NCI-H2029 (cell line): ENCODE measurements around the gene CKM.
"Not testable (repeated sequence)": the region's sequence is repeated elsewhere in the genome, so short reads cannot be mapped to it uniquely, and the experiment has no call there.

Experiments
- DNase-seq: peaks from one replicate; lab custom pipeline; 2025; lab: John Stamatoyannopoulos, UW

Gene CKM

DNA sequence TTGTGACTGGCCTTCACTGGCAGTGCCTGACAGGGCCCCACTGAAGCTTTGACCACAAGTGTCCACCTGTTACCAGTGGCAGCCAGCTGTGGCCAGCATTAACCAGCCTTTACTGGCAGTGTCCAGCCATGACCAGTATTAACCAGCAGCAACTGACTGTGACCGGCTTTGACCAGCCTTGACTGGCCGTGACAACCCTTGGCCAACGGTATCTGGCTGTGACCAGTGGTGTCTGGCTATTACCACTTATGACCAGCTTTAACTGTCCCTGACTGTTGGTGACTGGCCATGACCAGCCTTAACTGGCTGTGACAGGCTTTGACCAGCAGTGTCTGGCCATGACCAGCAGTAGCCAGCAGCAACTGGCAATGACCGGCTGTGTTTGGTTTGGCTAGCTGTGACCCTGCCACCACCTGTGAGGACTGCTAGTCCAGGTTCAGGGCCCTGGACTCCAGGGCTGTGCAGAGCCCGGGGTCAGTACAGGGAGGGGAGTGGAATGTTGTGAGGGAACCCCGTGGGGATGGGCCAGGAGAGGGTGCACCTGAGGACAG, 32.2 kb downstream of the CKM start:
- no peak for DNase-seq

DNA sequence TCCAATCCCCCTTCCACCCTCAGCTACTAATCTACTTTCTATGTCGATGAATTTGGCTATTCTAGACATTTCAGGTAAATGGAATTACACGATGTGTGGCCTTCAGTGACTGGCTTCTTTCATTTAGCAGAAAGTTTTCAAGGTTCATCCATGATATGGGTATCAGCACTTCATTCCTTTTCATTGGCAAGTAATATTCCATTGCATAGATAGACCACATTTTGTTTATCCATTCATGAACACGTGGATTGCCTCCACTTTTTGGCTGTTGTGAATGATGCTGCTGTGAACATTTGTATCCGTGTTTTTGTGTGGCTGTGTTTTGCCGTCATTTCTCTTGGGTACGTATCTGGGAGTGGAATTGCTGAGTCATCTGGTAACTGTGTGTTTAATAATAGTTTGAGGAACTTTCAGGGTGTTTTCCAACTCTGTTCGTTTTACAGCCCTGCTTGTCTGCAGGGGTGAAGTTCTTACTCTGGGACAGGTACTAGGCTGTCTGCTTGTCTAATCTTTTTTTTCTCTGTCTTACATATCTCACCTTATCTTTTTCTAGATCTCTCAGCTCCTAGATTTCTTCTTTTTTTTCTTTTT, 39.1 kb downstream of the CKM start:
- no peak for DNase-seq

DNA sequence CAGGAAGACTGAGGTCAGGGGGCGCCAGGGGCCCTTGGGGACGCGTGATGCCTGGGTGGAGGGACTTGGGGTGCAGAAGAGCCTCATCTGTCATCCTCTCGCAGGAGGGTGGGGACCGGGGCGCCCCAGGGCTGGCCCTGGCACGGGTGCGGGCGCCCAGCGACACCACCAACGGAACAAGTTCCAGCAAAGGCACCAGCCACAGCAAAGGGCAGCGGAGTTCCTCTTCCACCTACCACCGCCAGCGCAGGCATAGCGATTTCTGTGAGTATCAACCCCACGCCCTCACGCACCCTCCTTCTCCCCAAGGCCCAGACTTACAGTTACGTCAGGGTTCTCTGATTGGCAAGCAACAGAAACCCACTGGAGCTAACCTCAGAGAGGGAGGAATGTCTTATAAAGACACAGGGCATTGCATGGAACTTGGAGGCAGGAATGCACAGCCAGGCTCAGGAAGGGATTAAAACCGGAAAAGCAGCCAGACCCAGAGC, 42.2 kb downstream of the CKM start:
- no peak for DNase-seq

DNA sequence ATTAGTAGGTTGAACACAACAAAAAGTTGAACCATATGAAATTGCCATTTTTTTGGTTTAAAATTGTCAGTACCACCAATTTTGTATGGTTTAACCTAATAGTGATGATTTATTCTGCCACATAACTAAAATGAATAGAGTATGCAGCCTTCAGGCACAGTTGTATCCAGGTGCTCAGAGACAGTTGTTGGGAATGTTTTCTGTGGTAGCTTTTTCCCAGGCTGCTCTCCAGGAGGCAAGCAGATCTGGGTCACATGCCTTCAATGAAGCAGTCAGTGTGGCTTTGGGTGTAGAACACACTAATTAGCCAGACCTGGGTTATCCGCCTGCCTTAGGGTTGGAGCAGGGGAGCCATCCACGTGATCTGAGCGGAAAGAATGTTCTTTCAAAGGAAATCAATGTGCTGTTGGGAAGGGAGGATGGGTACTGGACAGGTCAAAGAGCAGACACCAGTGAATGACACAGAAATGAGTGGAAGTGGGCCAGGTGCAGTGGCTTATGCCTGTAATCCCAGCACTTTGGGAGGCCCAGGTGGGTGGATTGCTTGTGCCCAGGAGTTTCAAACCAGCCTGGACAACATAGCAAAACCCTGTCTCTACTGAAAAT, 43.0 kb downstream of the CKM start:
- DNase-seq, result no peak

DNA sequence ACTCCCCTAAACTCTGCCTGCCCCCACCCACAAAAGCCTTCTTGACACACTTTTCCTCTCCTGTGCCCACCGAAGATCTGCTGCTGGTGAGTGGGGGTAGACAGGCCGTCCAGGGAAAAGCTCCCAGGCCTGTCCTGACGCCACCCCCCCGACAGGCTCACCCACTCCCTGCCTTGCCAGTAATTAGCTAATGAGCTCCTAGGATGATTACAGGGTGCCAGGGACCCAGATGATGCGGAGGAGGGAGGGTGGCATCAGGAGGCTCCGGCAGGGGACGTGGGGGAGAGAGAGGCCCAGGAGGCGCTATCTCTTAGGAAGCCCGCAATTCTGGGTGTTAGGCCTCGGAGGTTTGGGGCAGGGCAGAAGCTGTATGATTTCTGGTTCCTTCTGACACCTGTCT, 44.6 kb downstream of the CKM start:
- no peak for DNase-seq

DNA sequence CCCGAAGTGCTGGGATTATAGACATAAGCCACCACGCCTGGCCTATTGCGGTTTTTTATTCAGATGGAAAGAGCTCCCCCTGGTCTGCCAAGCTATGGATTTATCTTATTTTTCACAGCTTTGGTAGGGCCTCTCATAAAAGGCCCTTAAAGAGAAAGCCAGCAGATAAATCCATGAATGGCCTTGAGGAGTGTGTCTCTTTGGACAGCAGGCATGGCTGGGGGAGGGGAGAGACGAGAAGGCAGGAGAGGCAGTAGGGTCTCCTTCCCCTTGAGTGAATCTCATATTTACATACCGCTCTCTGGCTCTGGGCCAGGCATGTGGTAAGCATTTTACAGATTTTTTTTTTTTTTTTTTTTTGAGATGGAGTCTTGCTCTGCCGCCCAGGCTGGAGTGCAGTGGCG, 46.4 kb downstream of the CKM start:
- DNase-seq, result peak; percentile 75

DNA sequence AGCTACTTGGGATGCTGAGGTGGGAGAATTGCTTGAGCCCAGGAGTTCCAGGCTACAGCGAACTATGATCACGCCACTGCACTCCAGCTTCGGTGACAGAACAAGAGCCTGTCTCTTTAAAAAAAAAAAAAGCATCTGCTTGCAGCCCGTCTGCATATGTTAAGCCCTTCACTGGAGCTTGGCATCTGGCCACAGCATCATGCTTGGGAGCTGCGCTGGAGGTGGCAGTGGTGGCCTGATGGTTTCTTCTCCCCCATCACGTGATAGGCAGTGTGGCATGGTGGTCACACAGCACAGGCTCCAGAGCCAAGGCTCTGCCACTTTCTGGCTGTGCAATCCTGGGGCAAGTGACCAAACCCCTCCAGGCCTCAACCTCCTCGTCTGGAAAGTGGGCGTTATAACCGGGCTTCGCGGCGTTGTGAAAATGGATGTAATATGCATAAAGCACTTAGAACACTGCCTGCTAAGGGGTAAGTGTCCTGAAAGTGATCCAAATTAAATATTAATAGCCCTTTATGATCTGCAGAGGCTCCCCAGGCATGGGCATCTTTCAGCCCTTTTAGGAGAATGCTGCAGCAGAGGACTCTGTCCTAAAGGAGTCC, 47.2 kb downstream of the CKM start:
- DNase-seq, result peak; percentile 88

DNA sequence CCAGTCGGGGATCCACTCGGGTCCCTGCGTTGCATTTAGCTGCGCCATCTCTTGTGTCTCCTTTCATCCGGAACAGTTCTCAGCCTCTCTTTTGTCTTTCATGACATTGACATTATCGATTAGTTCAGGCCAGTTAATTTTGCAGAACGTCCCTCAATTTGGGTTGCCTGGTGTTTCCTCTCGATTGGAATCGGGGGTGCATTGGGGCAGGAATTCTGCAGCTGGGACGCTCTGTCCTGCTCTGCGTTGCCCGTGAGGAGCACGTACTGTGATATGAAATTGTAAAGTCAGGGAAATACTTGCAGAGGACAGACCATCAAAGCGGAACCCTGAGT, 49.2 kb downstream of the CKM start:
- DNase-seq, result no peak

DNA sequence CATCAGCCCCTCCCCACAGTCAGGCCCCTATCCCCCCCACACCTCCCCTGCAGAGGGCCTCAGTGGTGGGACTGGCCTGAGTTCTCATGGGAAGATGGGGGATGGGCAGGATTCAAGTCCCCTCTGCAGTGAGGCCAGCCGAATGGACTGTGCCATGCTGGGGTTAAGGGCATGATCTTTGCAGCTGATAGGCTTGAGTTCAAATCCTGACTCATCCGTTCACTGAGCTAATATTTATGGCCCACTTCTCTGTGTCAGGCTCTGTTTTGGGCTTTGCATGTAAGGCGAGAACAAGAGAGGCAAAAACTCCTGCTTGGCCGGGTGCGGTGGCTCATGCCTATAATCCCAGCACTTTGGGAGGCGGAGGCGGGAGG, 51.0 kb downstream of the CKM start:
- no peak for DNase-seq

DNA sequence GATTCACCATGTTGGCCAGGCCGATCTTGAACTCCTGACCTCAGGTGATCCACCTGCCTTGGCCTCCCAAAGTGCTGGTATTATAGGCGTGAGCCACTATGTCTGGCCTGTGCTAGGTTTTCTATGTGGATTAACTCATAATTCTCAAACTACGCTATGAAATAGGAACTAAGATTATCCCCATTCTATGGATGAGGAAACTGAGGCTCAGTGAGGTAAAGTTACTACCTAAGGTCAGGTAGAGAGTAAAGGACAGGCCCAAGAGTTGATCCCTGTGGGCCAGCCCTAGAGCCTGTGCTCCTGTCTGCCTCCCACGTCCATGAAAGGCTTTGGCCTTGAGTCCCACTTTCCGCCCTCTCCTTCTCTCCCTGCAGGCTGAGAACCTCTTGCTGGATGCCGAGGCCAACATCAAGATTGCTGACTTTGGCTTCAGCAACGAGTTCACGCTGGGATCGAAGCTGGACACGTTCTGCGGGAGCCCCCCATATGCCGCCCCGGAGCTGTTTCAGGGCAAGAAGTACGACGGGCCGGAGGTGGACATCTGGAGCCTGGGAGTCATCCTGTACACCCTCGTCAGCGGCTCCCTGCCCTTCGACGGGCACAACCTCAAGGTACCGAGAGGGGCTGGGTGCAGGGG, 51.5 kb downstream of the CKM start:
- no peak for DNase-seq

DNA sequence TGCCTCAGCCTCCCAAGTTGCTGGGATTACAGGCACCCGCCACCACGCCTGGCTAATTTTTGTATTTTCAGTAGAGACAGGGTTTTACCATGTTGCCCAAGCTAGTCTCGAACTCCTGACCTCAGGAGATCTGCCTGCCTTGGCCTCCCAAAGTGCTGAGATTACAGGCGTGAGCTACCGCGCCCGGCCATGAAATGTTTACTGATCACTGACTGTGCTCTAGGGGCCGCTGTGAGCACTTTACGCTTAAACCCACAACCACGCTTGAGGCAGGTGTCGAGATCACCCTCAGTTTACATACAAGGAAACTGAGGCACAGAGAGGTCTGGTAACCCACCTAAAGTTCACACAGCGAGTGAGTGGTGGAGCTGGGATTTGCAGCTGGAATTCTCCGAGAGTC, 52.7 kb downstream of the CKM start:
- DNase-seq, result not testable (repeated sequence)

DNA sequence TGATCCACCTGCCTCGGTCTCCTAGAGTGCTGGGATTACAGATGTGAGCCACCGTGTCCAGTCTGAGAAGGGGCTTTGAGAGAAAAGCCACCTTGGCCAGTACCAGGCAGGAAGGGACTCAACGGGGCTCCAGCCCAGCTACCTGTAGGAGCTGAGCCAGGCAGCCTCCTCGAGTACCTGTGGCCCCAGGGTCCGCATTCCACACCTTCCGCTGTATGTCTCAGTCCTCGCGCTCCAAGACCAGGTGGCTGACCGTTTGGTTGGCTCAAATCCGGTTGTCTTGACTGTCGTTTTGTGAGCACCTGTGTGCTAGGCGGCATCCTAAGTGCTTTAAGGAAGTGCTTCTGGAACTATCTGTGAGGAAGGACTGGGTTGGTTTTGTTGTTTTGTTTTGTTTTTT, 55.4 kb downstream of the CKM start:
- no peak for DNase-seq

DNA sequence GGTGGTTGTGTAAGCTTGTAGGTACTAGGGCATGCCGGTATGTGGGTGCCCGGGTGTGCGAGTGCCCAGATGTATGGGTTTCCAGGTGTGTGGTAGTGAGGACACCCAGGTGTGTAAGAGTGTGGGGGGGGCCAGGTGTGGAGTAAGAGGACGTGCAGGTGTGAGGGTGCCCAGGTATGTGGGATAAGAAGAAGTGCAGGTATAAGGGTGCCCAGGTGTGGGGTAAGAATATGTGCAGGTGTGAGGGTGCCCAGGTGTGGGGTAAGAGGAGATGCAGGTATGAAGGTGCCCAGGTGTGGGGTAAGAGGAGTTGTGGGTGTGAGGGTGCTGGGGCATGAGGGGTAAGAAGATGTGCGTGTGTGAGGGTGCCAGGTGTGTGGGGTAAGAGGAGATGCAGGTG, 57.3 kb downstream of the CKM start:
- no peak for DNase-seq

DNA sequence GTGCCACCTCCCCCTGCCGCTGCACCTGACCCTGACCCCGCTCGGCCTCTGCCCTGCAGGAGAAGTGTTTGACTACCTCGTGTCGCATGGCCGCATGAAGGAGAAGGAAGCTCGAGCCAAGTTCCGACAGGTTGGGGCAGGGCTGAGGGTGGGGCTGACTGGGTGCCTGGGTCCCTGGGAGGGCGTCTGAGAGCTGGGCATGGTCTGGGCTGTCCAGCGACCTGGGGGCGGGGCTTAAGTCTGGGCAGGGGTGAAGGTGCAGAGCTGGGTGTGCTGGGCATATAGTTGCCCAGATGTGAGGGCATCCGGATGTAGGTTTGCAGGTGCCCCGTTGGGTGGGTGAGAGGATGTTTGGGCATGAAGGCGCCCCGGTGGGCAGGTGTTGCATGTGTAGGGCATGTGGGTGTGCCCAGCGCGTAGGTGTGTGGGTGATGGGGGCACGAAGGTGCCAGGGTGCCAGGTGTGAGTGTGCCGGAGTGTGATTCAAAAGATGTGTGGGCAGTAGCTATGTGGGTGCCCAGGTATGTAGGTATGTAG, 57.8 kb downstream of the CKM start:
- no peak for DNase-seq

DNA sequence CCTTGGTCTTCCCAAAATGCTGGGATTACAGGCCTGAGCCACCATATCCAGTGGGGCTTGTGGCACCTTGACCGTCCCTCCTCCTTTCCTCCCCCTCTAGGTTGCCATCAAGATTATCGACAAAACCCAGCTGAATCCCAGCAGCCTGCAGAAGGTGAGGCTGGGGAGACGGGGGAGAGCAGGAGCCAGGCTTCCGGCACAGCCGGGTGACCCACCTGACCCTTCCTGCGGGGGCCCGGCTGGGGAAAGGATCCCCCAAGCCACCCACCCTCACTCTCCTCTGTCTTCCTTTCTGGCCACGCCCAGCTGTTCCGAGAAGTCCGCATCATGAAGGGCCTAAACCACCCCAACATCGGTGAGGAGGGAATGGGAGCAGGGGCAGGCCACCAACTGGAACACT, 59.7 kb downstream of the CKM start:
- no peak for DNase-seq

DNA sequence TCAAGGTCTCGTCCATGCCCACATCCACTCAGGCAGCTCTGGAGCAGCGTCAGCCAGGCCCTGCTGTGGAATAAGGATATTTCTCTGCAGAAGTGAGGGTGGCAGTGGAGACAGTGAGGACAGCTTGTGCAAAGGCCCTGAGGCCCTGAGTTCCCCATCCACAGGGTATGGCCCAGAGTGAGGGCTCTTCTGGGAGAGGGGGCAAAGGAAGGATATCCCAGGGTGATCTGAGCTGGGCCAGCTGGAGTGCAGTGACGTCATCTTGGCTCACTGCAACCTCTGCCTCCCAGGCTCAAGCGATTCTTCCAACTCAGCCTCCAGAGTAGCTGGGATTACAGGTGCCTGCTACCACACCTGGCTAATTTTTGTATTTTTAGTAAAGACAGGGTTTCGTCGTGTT, 60.1 kb downstream of the CKM start:
- no peak for DNase-seq

DNA sequence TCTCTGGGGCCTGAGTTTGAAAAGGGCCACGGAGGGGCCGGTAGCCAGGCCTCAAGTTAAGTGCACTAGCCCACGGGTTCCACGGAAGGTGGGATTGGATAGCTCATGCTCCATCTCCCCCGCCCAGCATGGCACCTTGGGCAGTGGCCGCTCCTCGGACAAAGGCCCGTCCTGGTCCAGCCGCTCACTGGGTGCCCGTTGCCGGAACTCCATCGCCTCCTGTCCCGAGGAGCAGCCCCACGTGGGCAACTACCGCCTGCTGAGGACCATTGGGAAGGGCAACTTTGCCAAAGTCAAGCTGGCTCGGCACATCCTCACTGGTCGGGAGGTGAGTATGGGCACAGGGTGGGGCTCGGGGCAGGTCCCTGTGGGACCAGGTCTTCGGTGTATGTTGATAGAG, 63.8 kb downstream of the CKM start:
- no peak for DNase-seq

DNA sequence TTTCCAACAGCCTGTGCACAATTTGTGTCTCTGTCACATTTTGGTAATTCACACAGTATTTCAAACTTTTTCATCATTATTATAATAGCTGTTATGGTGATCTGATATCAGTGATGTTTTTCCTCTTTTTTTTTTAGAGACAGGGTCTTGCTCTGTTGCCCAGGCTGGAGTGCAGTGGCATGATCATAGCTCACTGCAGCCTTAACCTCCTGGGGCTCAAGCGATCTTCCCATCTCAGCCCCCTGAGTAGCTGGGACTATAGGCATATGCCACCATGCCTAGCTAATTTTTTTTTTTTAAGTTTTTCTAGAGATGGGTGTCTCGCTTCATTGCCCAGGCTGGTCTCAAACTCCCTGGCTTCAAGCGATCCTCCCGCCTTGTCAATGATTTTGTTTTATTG, 65.8 kb downstream of the CKM start:
- DNase-seq, result no peak
